Measurements from ENCODE around the gene PRR5.
A peak's percentile ranks its signal among the peaks of the same experiment; 100 is the strongest.
"Not testable (repeated sequence)": the region's sequence is repeated elsewhere in the genome, so short reads cannot be mapped to it uniquely, and the experiment has no call there.

The PRR5 gene

GRCh38 chr22:44676441-44677352 lies 25.3 kb upstream of the PRR5 start:
- H3K27me3 ChIP-seq (ENCODE audit: insufficient read depth, insufficient read length) = no peaks in the 10 kb centered on the region
- peak overlapping the region; percentile 33 for H3K9ac ChIP-seq (ENCODE audit: insufficient read length, low read depth)
- no peaks in the 10 kb centered on the region for H3K9me3 ChIP-seq (ENCODE audit: insufficient read depth, low read length)
- no peak for DNase-seq (ENCODE audit: low read depth, low spot score)
- H3K4me3 ChIP-seq (ENCODE audit: insufficient read length, low read depth) = peak overlapping the region; percentile 15
- TF ChIP-seq ZNF274 (IDR thresholded peaks at IDR 0.05; ENCODE audit: low read depth, low read length) (no peak), SUZ12 (IDR thresholded peaks at IDR 0.05; ENCODE audit: extremely low read depth, insufficient read depth, insufficient read length) (no peak), YY1 (IDR thresholded peaks at IDR 0.05; ENCODE audit: insufficient read depth, insufficient read length) (no peak)
- H3K36me3 ChIP-seq (ENCODE audit: insufficient read depth, insufficient read length, low read length) = no peaks in the 10 kb centered on the region
- H3K4me1 ChIP-seq (ENCODE audit: insufficient read depth, insufficient read length) = peaks cover 20% of the 10 kb centered on the region

- H3K4me1 ChIP-seq (ENCODE audit: insufficient read depth, insufficient read length) = peaks cover 22% of the 10 kb centered on the region
- H3K36me3 ChIP-seq (ENCODE audit: insufficient read depth, insufficient read length, low read length) = no peaks in the 10 kb centered on the region
- TF ChIP-seq SUZ12 (IDR thresholded peaks at IDR 0.05; ENCODE audit: extremely low read depth, insufficient read depth, insufficient read length) (no peak), YY1 (IDR thresholded peaks at IDR 0.05; ENCODE audit: insufficient read depth, insufficient read length) (no peak), ZNF274 (IDR thresholded peaks at IDR 0.05; ENCODE audit: low read depth, low read length) (no peak)
- no peaks in the 10 kb centered on the region for H3K27me3 ChIP-seq (ENCODE audit: insufficient read depth, insufficient read length)
- DNase-seq (ENCODE audit: low read depth, low spot score) = no peak
- H3K4me3 ChIP-seq (ENCODE audit: insufficient read length, low read depth) = peak overlapping the region; percentile 15
- peak overlapping the region; percentile 33 for H3K9ac ChIP-seq (ENCODE audit: insufficient read length, low read depth)
- no peaks in the 10 kb centered on the region for H3K9me3 ChIP-seq (ENCODE audit: insufficient read depth, low read length)
Measured at GRCh38 chr22:44677353-44677840, 24.6 kb upstream of the PRR5 start.

GRCh38 chr22:44677871-44678555 lies 24.0 kb upstream of the PRR5 start:
- no peaks in the 10 kb centered on the region for H3K36me3 ChIP-seq (ENCODE audit: insufficient read depth, insufficient read length, low read length)
- no peak overlapping the region for H3K4me3 ChIP-seq (ENCODE audit: insufficient read length, low read depth)
- peak overlapping the region; percentile 32 for H3K9ac ChIP-seq (ENCODE audit: insufficient read length, low read depth)
- no peak for DNase-seq (ENCODE audit: low read depth, low spot score)
- H3K27me3 ChIP-seq (ENCODE audit: insufficient read depth, insufficient read length) = no peaks in the 10 kb centered on the region
- peaks cover 25% of the 10 kb centered on the region for H3K4me1 ChIP-seq (ENCODE audit: insufficient read depth, insufficient read length)
- TF ChIP-seq ZNF274 (IDR thresholded peaks at IDR 0.05; ENCODE audit: low read depth, low read length) = no peak
- no peak for TF ChIP-seq YY1 (IDR thresholded peaks at IDR 0.05; ENCODE audit: insufficient read depth, insufficient read length)
- no peak for TF ChIP-seq SUZ12 (IDR thresholded peaks at IDR 0.05; ENCODE audit: extremely low read depth, insufficient read depth, insufficient read length)
- H3K9me3 ChIP-seq (ENCODE audit: insufficient read depth, low read length) = no peaks in the 10 kb centered on the region

GRCh38 chr22:44678556-44679305 lies 23.3 kb upstream of the PRR5 start:
- no peak overlapping the region for H3K4me3 ChIP-seq (ENCODE audit: insufficient read length, low read depth)

GRCh38 chr22:44679306-44679647 lies 22.7 kb upstream of the PRR5 start:
- not testable (repeated sequence) for H3K9ac ChIP-seq (ENCODE audit: insufficient read length, low read depth); DNase-seq (ENCODE audit: low read depth, low spot score); H3K4me3 ChIP-seq (ENCODE audit: insufficient read length, low read depth); H3K36me3 ChIP-seq (ENCODE audit: insufficient read depth, insufficient read length, low read length); H3K27me3 ChIP-seq (ENCODE audit: insufficient read depth, insufficient read length); H3K9me3 ChIP-seq (ENCODE audit: insufficient read depth, low read length)
- peaks cover 25% of the 10 kb centered on the region for H3K4me1 ChIP-seq (ENCODE audit: insufficient read depth, insufficient read length)

More at GRCh38 chr22:44678556-44679305, 23.3 kb upstream of the PRR5 start:
- Histone ChIP-seq H3K9me3 (ENCODE audit: insufficient read depth, low read length) (no peaks in the 10 kb centered on the region), H3K27me3 (ENCODE audit: insufficient read depth, insufficient read length) (no peaks in the 10 kb centered on the region), H3K36me3 (ENCODE audit: insufficient read depth, insufficient read length, low read length) (no peaks in the 10 kb centered on the region), H3K4me1 (ENCODE audit: insufficient read depth, insufficient read length) (peaks cover 25% of the 10 kb centered on the region), H3K9ac (ENCODE audit: insufficient read length, low read depth) (no peak overlapping the region)
- TF ChIP-seq YY1 (IDR thresholded peaks at IDR 0.05; ENCODE audit: insufficient read depth, insufficient read length) = no peak
- DNase-seq (ENCODE audit: low read depth, low spot score) = no peak

GRCh38 chr22:44680058-44680457 lies 21.9 kb upstream of the PRR5 start:
- Histone ChIP-seq H3K4me1 (ENCODE audit: insufficient read depth, insufficient read length) (peaks cover 29% of the 10 kb centered on the region), H3K4me3 (ENCODE audit: insufficient read length, low read depth) (no peak overlapping the region), H3K27me3 (ENCODE audit: insufficient read depth, insufficient read length) (no peaks in the 10 kb centered on the region), H3K9me3 (ENCODE audit: insufficient read depth, low read length) (no peaks in the 10 kb centered on the region), H3K36me3 (ENCODE audit: insufficient read depth, insufficient read length, low read length) (no peaks in the 10 kb centered on the region), H3K9ac (ENCODE audit: insufficient read length, low read depth) (no peak overlapping the region)
- DNase-seq (ENCODE audit: low read depth, low spot score) = no peak
- TF ChIP-seq SUZ12 (IDR thresholded peaks at IDR 0.05; ENCODE audit: extremely low read depth, insufficient read depth, insufficient read length) = no peak
- no peak for TF ChIP-seq ZNF274 (IDR thresholded peaks at IDR 0.05; ENCODE audit: low read depth, low read length)
- no peak for TF ChIP-seq YY1 (IDR thresholded peaks at IDR 0.05; ENCODE audit: insufficient read depth, insufficient read length)

- DNase-seq (ENCODE audit: low read depth, low spot score) = no peak
- no peaks in the 10 kb centered on the region for H3K27me3 ChIP-seq (ENCODE audit: insufficient read depth, insufficient read length)
- peak overlapping the region; percentile 56 for H3K9ac ChIP-seq (ENCODE audit: insufficient read length, low read depth)
- no peak overlapping the region for H3K4me3 ChIP-seq (ENCODE audit: insufficient read length, low read depth)
- H3K36me3 ChIP-seq (ENCODE audit: insufficient read depth, insufficient read length, low read length) = no peaks in the 10 kb centered on the region
- TF ChIP-seq ZNF274 (IDR thresholded peaks at IDR 0.05; ENCODE audit: low read depth, low read length) = no peak
- TF ChIP-seq YY1 (IDR thresholded peaks at IDR 0.05; ENCODE audit: insufficient read depth, insufficient read length) = no peak
- no peak for TF ChIP-seq SUZ12 (IDR thresholded peaks at IDR 0.05; ENCODE audit: extremely low read depth, insufficient read depth, insufficient read length)
- peaks cover 30% of the 10 kb centered on the region for H3K4me1 ChIP-seq (ENCODE audit: insufficient read depth, insufficient read length)
- H3K9me3 ChIP-seq (ENCODE audit: insufficient read depth, low read length) = no peaks in the 10 kb centered on the region
Measured at GRCh38 chr22:44680481-44680894, 21.5 kb upstream of the PRR5 start.
